ENCODE data around the gene ADGRB3.

GRCh38 chr6:68679399-68679798 is 44.3 kb downstream of the ADGRB3 start:
- TF ChIP-seq EZH2phosphoT487 (IDR thresholded peaks at IDR 0.05; ENCODE audit: insufficient read depth, low read depth) (no peak), EZH2 (IDR thresholded peaks at IDR 0.05; ENCODE audit: insufficient read depth, poor library complexity, severe bottlenecking) (no peak)
